LNCAP (cell line): ENCODE data around the gene NWD2.

Experiments
- CTCF ChIP-seq: fragments of 450-650 bp; IDR thresholded peaks from 2 replicates; pipeline ENCODE4 v1.5.1; 2017; ENCODE audit warnings: mild to moderate bottlenecking

The NWD2 gene

GRCh38 chr4:37385424-37385823 lies 140.9 kb downstream of the NWD2 start:
- TF ChIP-seq CTCF: no peak

GRCh38 chr4:37388681-37389365 lies 144.3 kb downstream of the NWD2 start:
- TF ChIP-seq CTCF: no peak

- no peak for TF ChIP-seq CTCF
These were observed 144.8 kb downstream of the NWD2 start for GRCh38 chr4:37389366-37389765.

GRCh38 chr4:37389967-37390580 lies 145.5 kb downstream of the NWD2 start:
- peak; percentile 89 for TF ChIP-seq CTCF

GRCh38 chr4:37392521-37393255 lies 148.1 kb downstream of the NWD2 start:
- no peak for TF ChIP-seq CTCF

- TF ChIP-seq CTCF: no peak
These were observed 148.8 kb downstream of the NWD2 start for GRCh38 chr4:37393321-37393720.

- TF ChIP-seq CTCF: no peak
These were observed 149.3 kb downstream of the NWD2 start for GRCh38 chr4:37393889-37394288.
